SK-N-MC (cell line): ENCODE data around the gene SDK2.

Experiments
- EZH2 ChIP-seq: fragments of 200-600 bp; sonication (generic); IDR thresholded peaks from one replicate; pipeline ENCODE4 v1.6.1; 2017; ENCODE audit warnings: antibody characterized with exemption
- POLR2AphosphoS5 ChIP-seq: IDR thresholded peaks from 2 replicates; pipeline ENCODE4 v1.6.1; 2012; ENCODE audit warnings: mild to moderate bottlenecking, low read depth, low read length, borderline replicate concordance

DNA sequence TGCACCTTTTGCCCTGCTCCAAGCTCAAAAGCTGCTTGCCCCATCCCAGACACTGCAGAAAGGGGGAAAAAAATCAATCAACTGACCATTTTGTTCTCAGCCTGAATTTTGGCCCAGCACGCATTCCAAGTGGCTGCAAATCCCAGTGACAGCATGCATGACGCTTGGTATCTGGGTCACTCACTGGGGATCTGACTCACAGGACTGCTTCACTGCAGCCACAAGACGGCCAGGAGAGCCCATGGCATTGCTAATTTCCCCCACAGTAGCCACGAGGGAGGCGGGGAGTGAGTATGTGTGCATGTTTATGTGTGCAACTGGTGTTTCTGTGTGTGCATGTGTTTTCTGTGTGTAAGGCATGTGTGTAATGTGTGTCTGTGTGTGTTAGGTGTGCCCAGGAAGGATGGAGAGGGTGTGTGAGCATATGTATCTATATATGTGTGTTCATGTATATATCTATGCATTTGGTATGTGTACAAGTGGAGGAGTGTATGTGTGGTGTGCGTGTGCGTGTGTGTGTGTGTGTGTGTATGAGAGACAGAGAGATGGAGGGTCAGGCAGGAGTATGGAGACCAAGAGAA lies 33.8 kb downstream of the SDK2 start:
- TF ChIP-seq POLR2AphosphoS5 (no peak), EZH2 (no peak)
